GM12878 (cell line): Measurements from ENCODE around the gene RFFL.

Experiments used
- CEBPB ChIP-seq, 2 experiments: fragments of 150-350 bp in 1 of 2; IDR thresholded peaks; 2 replicates each; pipeline ENCODE4 v1.6.1; 2012 to 2014; ENCODE audit warnings: low read depth in 2 of 2, low read length in 2 of 2, borderline replicate concordance in 1 of 2, inconsistent platforms in 1 of 2
- CREB1 ChIP-seq: IDR thresholded peaks from 2 replicates; pipeline ENCODE4 v1.6.1; 2012; ENCODE audit warnings: low read depth, mild to moderate bottlenecking, inconsistent platforms
- POLR2A ChIP-seq: IDR thresholded peaks from 2 replicates; pipeline ENCODE4 v1.6.1; 2011; ENCODE audit warnings: low read depth, mild to moderate bottlenecking, low read length
- POU2F2 ChIP-seq: IDR thresholded peaks from 3 replicates; pipeline ENCODE4 v1.6.1; 2011; ENCODE audit warnings: low read depth, mild to moderate bottlenecking, low read length, borderline replicate concordance
- RAD21 ChIP-seq: IDR thresholded peaks from 2 replicates; pipeline ENCODE4 v1.6.1; 2011; ENCODE audit warnings: mild to moderate bottlenecking, low read depth, low read length, moderate library complexity; ENCODE audit not compliant: insufficient read depth
- RFX5 ChIP-seq: IDR thresholded peaks from 2 replicates; pipeline ENCODE4 v1.6.1; 2011; ENCODE audit warnings: low read depth, low read length, improper control_type of control experiment
- TF ChIP-seq, protein P1 (sequence below), 3 experiments: IDR thresholded peaks in 2 of 3; conservative IDR thresholded peaks in 1 of 3; 2 replicates each; pipeline ENCODE4 v1.5.1; 2011; ENCODE audit warnings: low read depth in 3 of 3, low read length in 3 of 3, mild to moderate bottlenecking in 3 of 3, control low read depth in 2 of 3, moderate library complexity in 2 of 3, inconsistent platforms in 1 of 3, mixed read lengths in 1 of 3; ENCODE audit not compliant: control insufficient read depth in 2 of 3, insufficient read depth in 1 of 3; ENCODE audit errors: extremely low read depth in 1 of 3
- TF ChIP-seq, protein P2 (sequence below): IDR thresholded peaks from 2 replicates; pipeline ENCODE4 v1.6.1; 2012; ENCODE audit warnings: mild to moderate bottlenecking, low read depth, low read length
- TF ChIP-seq, protein P3 (sequence below): fragments of 450-650 bp; IDR thresholded peaks from 2 replicates; pipeline ENCODE4 v1.6.1; 2016; ENCODE audit warnings: mild to moderate bottlenecking, moderate library complexity, borderline replicate concordance
- TF ChIP-seq, protein P4 (sequence below): IDR thresholded peaks from 2 replicates; pipeline ENCODE4 v1.6.1; 2012; ENCODE audit warnings: low read length, inconsistent platforms
- TF ChIP-seq, protein P5 (sequence below): IDR thresholded peaks from 2 replicates; pipeline ENCODE4 v1.6.1; 2012; ENCODE audit warnings: low read depth, low read length, improper control_type of control experiment

DNA sequence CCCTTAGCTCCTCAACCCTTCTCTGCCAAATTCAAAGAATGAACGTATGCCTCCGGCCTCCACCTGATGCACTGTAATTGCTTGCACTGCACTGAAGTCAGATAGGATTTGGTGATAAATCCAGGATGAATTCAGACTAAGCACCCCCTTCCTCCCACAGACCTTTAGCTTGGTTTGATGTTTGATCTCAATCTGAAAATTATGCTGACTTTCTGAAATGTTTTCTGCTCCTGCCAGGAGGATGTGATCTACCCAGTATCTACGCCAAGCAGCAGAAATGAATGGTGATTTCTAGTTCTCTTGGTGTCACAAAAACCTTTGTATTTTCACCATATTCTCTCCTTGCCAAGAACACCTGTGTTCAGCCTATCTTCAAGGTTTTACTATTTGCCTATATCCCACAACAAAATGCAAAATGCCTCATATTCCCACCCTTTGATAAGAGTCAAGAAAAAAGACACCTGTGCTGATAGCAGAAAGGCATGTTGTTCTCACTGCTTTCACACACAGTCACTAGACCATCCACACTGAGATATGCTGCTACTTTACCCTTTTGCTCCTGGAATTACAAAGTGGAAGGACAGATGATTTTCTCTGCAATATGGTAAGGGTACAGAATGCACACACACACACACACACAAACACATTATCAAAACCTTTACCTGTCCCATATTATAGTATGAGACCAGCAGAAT, 14.7 kb downstream of the RFFL start:
- TF ChIP-seq RAD21 (no peak), POLR2A (no peak), CREB1 (no peak), RFX5 (no peak), CEBPB (IDR thresholded peaks at IDR 0.05; ENCODE audit: borderline replicate concordance in 1 of 2, low read depth in 2 of 2, low read length in 2 of 2) (no peak), POU2F2 (no peak)
- TF ChIP-seq, protein P1, sequence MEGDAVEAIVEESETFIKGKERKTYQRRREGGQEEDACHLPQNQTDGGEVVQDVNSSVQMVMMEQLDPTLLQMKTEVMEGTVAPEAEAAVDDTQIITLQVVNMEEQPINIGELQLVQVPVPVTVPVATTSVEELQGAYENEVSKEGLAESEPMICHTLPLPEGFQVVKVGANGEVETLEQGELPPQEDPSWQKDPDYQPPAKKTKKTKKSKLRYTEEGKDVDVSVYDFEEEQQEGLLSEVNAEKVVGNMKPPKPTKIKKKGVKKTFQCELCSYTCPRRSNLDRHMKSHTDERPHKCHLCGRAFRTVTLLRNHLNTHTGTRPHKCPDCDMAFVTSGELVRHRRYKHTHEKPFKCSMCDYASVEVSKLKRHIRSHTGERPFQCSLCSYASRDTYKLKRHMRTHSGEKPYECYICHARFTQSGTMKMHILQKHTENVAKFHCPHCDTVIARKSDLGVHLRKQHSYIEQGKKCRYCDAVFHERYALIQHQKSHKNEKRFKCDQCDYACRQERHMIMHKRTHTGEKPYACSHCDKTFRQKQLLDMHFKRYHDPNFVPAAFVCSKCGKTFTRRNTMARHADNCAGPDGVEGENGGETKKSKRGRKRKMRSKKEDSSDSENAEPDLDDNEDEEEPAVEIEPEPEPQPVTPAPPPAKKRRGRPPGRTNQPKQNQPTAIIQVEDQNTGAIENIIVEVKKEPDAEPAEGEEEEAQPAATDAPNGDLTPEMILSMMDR (IDR thresholded peaks at IDR 0.05 in 2 of 3, conservative IDR thresholded peaks at IDR 0.05 in 1 of 3; ENCODE audit: control insufficient read depth in 2 of 3, extremely low read depth in 1 of 3, insufficient read depth in 1 of 3, low read depth in 3 of 3, low read length in 3 of 3): no peak
- TF ChIP-seq, protein P2, sequence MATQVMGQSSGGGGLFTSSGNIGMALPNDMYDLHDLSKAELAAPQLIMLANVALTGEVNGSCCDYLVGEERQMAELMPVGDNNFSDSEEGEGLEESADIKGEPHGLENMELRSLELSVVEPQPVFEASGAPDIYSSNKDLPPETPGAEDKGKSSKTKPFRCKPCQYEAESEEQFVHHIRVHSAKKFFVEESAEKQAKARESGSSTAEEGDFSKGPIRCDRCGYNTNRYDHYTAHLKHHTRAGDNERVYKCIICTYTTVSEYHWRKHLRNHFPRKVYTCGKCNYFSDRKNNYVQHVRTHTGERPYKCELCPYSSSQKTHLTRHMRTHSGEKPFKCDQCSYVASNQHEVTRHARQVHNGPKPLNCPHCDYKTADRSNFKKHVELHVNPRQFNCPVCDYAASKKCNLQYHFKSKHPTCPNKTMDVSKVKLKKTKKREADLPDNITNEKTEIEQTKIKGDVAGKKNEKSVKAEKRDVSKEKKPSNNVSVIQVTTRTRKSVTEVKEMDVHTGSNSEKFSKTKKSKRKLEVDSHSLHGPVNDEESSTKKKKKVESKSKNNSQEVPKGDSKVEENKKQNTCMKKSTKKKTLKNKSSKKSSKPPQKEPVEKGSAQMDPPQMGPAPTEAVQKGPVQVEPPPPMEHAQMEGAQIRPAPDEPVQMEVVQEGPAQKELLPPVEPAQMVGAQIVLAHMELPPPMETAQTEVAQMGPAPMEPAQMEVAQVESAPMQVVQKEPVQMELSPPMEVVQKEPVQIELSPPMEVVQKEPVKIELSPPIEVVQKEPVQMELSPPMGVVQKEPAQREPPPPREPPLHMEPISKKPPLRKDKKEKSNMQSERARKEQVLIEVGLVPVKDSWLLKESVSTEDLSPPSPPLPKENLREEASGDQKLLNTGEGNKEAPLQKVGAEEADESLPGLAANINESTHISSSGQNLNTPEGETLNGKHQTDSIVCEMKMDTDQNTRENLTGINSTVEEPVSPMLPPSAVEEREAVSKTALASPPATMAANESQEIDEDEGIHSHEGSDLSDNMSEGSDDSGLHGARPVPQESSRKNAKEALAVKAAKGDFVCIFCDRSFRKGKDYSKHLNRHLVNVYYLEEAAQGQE: no peak
- TF ChIP-seq, protein P3, sequence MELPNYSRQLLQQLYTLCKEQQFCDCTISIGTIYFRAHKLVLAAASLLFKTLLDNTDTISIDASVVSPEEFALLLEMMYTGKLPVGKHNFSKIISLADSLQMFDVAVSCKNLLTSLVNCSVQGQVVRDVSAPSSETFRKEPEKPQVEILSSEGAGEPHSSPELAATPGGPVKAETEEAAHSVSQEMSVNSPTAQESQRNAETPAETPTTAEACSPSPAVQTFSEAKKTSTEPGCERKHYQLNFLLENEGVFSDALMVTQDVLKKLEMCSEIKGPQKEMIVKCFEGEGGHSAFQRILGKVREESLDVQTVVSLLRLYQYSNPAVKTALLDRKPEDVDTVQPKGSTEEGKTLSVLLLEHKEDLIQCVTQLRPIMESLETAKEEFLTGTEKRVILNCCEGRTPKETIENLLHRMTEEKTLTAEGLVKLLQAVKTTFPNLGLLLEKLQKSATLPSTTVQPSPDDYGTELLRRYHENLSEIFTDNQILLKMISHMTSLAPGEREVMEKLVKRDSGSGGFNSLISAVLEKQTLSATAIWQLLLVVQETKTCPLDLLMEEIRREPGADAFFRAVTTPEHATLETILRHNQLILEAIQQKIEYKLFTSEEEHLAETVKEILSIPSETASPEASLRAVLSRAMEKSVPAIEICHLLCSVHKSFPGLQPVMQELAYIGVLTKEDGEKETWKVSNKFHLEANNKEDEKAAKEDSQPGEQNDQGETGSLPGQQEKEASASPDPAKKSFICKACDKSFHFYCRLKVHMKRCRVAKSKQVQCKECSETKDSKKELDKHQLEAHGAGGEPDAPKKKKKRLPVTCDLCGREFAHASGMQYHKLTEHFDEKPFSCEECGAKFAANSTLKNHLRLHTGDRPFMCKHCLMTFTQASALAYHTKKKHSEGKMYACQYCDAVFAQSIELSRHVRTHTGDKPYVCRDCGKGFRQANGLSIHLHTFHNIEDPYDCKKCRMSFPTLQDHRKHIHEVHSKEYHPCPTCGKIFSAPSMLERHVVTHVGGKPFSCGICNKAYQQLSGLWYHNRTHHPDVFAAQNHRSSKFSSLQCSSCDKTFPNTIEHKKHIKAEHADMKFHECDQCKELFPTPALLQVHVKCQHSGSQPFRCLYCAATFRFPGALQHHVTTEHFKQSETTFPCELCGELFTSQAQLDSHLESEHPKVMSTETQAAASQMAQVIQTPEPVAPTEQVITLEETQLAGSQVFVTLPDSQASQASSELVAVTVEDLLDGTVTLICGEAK: no peak
- TF ChIP-seq, protein P4, sequence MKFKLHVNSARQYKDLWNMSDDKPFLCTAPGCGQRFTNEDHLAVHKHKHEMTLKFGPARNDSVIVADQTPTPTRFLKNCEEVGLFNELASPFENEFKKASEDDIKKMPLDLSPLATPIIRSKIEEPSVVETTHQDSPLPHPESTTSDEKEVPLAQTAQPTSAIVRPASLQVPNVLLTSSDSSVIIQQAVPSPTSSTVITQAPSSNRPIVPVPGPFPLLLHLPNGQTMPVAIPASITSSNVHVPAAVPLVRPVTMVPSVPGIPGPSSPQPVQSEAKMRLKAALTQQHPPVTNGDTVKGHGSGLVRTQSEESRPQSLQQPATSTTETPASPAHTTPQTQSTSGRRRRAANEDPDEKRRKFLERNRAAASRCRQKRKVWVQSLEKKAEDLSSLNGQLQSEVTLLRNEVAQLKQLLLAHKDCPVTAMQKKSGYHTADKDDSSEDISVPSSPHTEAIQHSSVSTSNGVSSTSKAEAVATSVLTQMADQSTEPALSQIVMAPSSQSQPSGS: no peak
- TF ChIP-seq, protein P5, sequence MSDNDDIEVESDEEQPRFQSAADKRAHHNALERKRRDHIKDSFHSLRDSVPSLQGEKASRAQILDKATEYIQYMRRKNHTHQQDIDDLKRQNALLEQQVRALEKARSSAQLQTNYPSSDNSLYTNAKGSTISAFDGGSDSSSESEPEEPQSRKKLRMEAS: no peak
